ENCODE data around the gene TMCC2. TPM values are rescaled to one million over a fixed set of nuclear protein-coding genes. Genes with fewer than 3 reads are reported as not detected.

The TMCC2 gene
- 8.4 and 9.3 TPM in 2 replicates for total RNA-seq

DNA sequence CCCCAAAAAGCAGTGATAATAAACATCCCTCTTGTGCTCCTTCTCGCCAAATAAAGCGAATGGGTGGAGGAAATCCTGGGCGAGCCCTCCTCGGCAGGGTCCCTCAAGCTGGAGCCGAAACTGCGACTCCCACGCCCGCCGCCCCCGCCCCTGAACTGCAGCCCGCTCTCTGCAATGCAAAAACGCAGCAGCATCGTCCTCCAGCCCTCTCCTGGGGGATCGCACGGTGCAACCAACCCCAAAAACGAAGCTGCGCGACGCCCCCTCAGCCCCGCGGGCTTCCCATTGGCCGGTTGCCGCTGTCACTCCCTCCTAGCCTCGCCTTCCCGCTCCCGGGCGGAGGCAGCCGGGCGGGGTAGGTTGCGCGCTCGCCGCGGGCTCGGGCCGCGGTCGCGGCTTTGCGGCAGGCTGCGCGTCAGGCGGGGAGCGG lies at the start of gene TMCC2:
Gene TMCC2 (plus strand): TSS at position 363 of the 430 bp plus-strand sequence. CDS start 619 bp downstream, outside the sequence.
- intact Hi-C loops (cut with micrococcal nuclease) = loop anchor here (2.0 to 10.0 kb wide), 4 partner anchors 93 to 705 kb away; partner anchors contain the start of gene NUAK2

- intact Hi-C loops (cut with micrococcal nuclease) = loop anchor here (2.0 kb wide), 1 partner anchor 77 kb away; no protein-coding TSS in a partner anchor
These were observed 47.9 kb upstream of the TMCC2 start for GRCh38 chr1:205179842-205180241.

- intact Hi-C loops (cut with micrococcal nuclease) = loop anchor here (2.0 kb wide), 1 partner anchor 76 kb away; no protein-coding TSS in a partner anchor
These were observed 47.4 kb upstream of the TMCC2 start for GRCh38 chr1:205180331-205180730.

DNA sequence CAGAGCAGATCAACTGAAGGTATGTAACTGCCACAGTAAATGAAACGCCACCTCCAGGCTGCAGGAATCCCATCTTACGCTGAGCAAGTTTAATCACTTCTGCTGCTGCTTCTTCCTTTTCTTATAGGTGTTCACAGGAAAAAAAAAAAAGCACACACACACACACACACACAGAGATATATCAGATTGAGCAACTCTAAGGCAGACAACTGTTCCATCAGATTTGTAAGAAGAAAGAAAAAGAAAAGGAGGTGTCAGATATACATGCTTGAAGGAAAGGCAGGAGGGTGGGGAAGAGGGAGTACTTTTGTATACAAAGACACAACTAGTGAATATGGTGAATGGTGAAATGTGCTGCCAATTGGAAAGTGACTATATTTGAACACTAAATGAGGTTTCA lies 44.8 kb upstream of the TMCC2 start:
- intact Hi-C loops (cut with micrococcal nuclease) = no loop called here

DNA sequence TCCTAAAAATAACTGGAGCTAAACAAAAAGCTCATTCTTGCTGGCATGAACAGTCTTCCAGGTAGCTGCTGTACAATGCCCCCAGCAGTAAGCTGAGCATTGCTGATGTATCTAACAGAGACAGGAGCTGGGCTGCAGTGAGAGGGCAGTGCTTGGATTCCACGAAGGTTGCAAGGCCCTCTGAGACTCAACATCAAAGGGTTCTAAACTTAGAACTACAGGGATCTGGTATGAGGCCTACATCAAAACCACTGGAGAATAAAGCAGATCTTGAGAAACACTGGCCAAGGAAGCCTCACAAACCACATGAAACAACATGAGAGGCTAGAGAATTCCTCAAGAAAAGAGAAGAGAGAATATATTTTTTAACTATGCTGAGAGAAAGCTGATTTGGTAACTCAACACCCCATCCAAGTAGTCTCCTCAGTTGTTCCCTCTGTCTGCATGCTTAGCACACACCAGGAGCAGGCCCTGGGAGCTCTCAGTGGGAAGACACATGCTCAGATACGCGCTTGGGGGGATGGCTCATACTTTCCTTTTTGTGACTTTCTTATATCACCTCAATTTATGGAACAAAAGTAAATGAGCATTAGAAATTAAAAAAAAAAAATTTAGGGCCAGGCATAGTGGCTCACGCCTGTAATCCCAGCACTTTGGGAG lies 43.9 kb upstream of the TMCC2 start:
- intact Hi-C loops (cut with micrococcal nuclease) = no loop called here

DNA sequence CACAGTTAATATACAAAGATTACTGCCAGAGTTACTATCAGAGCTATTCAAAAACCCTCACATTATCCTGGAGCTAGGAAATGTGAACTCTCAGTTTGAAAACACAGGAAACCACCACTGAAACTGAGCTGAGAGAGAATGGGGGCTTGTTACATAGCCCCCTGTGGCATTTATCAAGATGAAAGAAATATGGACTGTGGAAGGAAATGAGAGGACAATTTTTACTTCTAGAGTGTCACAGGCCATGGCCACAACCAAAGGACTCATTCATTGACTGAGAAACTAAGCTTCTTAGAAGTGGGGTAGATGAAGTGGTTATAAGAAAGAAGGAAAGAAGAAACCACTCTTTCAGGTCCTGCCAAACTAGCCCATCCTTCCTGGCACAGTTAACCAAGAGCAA lies 41.6 kb upstream of the TMCC2 start:
- intact Hi-C loops (cut with micrococcal nuclease) = no loop called here

DNA sequence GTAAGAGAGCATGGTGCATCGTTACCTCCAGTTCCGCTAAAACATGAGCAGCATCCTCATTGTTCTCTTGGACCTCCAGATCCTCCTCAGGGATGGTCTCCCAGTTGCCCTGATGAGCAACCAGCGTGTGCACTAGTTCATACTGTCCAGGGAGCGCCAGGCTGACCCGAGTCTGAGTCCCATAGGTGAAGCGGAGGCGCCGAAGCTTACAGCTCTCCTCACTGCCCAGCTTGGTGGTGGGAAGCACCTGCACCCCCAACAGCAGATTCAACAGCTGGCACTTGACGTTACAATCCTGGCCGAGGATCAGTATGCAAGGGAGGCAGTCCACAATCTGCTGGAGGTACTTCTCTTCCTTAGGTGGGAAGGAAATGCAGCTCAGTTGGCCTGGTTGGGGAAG lies 40.3 kb upstream of the TMCC2 start:
- intact Hi-C loops (cut with micrococcal nuclease) = no loop called here

DNA sequence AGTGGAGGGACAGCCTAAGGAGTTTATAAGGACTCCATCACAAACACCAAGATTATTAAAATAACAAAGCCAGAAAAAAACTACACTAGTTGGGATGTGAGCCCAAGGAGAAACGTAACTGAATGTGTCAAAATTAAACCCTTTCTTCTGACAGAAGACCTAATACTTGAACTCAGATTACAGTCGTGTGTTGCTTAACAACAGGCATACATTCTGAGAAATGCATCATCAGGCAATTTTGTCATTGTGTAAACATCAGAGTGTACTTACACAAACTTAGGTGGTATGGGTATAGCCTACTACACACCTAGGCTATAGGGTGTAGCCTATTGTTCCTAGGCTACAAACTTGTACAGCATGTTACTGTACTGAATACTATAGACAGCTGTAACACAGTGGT lies 39.6 kb upstream of the TMCC2 start:
- intact Hi-C loops (cut with micrococcal nuclease) = no loop called here

DNA sequence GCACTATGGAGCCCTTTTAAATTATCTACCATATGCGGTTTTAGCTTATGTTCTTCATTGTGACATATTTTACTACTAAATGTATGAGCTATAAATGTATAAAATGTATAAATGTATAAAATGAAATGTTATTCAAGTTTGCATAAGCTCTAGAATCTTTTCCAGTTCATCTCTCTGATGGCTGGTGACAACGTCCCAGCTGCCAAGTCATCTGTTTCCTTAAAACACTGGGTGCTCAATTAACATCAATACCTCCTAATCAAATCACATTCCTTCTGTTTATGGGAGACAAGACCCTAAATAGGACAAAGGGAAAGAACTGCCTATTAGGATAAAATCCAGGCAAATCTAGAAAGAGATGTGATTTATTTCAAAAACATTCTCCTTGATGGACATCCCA lies 39.1 kb upstream of the TMCC2 start:
- intact Hi-C loops (cut with micrococcal nuclease) = no loop called here

GRCh38 chr1:205189131-205189530 lies 38.6 kb upstream of the TMCC2 start:
- intact Hi-C loops (cut with micrococcal nuclease) = no loop called here

DNA sequence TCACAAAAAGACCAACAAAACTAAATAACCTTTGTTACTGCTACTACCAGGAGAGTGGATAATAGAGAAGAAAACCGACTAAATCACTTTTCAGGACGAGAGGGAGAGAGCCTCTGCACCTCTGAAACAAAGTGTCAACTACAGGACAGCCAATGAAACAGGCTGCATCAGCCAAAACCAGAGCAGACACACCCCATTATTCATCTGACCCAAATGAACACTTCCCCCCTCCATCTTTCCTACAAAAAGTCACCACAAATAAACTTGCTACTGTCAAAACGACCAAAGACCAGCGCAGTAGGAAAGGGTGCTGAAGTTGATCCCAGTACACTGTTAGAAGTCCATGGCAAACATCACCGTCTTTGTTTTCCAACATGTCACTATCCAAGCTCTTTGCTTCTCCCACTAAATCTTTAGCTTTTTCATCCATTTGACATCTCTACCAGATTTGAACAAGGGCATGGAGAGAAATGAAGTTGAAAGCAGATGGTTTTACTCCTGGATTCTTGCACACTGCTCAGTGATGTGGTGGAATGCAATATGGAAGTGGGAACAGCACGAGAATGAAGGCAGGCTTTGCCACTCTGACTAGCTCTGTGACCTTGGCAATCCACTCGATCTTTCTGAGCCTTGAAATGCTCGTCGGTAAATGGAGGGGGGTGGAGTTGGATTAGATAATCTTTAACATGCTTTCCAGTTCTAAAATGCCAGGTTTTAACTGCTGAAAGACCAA lies 36.7 kb upstream of the TMCC2 start:
- intact Hi-C loops (cut with micrococcal nuclease) = no loop called here

DNA sequence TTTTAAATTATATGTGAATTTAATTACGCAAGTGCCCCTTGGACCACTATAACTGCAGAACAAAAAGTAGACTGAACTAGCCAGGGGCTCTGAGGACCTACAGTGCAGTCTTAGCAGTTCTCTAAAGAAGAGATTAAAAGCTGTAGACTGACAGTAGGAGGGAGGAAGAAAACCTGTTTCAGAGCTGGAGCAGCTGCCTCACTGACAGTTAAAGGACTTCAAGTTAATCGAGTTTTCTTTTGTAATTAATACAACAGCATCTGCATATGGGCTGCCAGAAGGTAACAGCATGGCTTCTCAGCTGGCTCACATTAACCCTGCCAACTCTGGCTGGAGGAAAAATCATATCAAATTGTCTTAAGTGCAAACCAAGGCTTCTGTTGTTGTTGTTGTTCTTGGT lies 36.1 kb upstream of the TMCC2 start:
- intact Hi-C loops (cut with micrococcal nuclease) = no loop called here

- intact Hi-C loops (cut with micrococcal nuclease) = no loop called here
These were observed 35.5 kb upstream of the TMCC2 start for GRCh38 chr1:205192287-205192686.

DNA sequence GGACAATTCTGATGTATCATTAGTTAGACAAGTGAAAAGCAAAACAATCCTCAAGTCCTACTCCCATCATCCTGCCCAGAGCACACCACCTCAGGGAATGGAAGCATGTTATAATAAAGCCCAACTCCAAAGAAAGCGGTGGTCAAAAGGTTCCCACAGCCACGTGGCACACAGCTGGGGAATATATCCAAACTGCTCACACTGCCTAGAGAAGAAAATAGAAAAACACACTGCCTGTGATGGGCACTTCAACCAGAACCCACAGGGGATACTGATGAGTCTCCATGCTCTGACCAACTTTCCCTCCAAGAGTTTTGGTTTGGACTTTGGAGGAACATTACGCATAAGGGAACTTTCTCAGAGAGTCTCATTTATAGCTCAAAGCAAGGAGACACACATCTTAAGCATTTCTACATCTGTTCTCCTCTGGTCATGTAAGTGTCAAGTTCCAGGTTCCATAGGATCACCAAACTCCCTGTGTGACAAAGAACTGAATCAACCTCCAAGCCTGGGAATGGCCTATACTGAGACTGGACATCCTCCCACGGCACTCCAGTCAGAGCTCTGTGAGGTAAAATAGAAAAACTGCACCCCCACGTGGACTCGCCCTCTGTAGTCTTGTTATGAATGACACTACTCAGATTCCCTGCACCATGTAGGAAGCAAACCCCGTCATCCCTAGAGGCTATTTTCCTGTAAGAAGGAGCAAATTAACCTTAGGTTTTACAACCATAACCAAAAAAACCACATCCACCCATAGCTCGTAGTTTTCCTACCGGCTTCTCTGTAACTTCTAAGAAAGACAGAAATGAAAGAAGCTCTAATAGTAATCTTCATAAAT lies 28.4 kb upstream of the TMCC2 start:
- intact Hi-C loops (cut with micrococcal nuclease) = loop anchor here (1.0 kb wide), 2 partner anchors 11 to 28 kb away; no protein-coding TSS in a partner anchor

- intact Hi-C loops (cut with micrococcal nuclease) = loop anchor here (1.0 kb wide), 2 partner anchors 10 to 29 kb away; no protein-coding TSS in a partner anchor
These were observed 27.8 kb upstream of the TMCC2 start for GRCh38 chr1:205199931-205200299.

- intact Hi-C loops (cut with micrococcal nuclease) = no loop called here
These were observed 23.2 kb upstream of the TMCC2 start for GRCh38 chr1:205204552-205204951.

DNA sequence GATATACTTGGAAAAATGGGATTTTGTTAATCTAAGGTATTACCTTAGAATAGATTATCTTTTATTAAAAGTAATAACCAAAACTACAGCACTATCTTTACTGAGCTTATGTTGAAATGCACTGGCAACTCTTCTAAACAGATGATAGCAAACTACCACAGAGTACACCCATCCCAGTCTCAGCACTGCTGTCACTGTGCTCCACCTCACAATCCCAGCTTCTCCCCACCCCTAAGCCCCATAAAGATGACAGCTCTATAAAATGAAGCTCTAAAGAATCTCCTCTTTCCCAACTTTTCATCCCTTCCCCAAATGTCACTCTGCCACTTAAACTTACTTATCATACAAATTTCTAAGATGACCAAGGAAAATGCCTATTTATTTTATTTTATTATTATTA lies 22.7 kb upstream of the TMCC2 start:
- intact Hi-C loops (cut with micrococcal nuclease) = no loop called here

DNA sequence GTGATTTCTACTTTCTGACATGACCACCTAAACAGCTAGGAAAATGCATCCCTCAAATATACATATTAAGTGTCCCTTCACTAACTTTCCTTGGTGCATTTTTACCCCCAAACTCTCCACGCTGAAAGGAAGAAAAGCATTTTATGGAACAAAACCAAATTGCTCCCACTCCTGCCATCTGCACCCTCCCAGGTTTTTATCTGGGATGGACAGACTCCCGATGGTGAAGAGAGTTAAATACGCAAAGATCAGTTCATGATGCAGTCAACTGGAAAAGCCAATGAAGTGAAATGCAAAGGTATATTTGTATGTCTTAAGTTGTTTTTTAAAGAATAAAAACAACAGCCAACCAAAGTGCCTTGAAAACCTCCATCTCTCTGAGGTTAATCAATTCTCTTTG lies 18.9 kb upstream of the TMCC2 start:
- intact Hi-C loops (cut with micrococcal nuclease) = no loop called here

DNA sequence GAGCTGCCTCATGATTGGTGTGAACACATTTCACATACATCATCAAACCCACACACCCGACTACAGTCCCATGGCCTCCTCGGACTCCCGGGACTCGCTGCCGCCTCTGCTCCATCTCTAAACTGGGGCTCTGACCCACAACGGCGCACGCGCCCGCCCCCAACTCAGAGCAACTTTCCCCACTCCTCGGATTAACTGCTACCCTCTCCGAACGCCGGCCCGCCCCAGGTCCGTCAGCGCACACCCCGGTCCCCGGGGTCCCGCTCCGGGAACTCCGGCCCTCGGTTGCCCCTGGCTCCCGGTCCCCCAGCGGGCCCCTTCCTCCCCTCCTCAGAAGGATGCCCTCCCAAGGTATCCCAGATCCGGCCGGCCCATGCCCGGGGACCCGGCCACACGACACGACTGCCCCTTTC lies 17.0 kb upstream of the TMCC2 start:
- intact Hi-C loops (cut with micrococcal nuclease) = loop anchor here (1.0 to 5.0 kb wide), 9 partner anchors 11 to 1842 kb away; partner anchors contain the start of genes PFKFB2, PPP1R15B, SNRPE and YOD1

- intact Hi-C loops (cut with micrococcal nuclease) = loop anchor here (1.0 to 5.0 kb wide), 8 partner anchors 18 to 1841 kb away; partner anchors contain the start of genes PFKFB2, PPP1R15B, SNRPE and YOD1
These were observed 16.4 kb upstream of the TMCC2 start, which contains the start of gene DSTYK for GRCh38 chr1:205211169-205211838. Gene DSTYK, minus strand, starts transcription at chr1:205211702. Its CDS starts 167 bp downstream, at chr1:205211535.

Data from T-helper 1 cell treated with Interleukin-12 subunit alpha and Interleukin-12 subunit beta and Interleukin-4 antibody, amounts not matched to agents 30 ng/mL and 1 ng/mL, for 36 hours (primary cell).